ENCODE data around the gene GALR3.

GALR3 gene

GRCh38 chr22:37823134-37823985 is at the start of gene GALR3:
GALR3 (plus strand) TSS chr22:37823382; CDS start chr22:37823407, 25 bp downstream.
- no peak within 1 kb of the TSS for H3K9ac ChIP-seq
- no peak for TF ChIP-seq CTCF (conservative IDR thresholded peaks at IDR 0.05; ENCODE audit: low read depth, low read length)
- no peak within 1 kb of the TSS for H3K4me3 ChIP-seq (IDR thresholded peaks at IDR 0.05; ENCODE audit: insufficient read depth, low read depth, low read length)
- H3K4me2 ChIP-seq, result no peak within 1 kb of the TSS
- H3K27ac ChIP-seq, result no peak within 1 kb of the TSS
- no peak within 1 kb of the TSS for H2AFZ ChIP-seq (ENCODE audit: low read depth)
- H3K27me3 ChIP-seq (ENCODE audit: insufficient read depth, low read depth), result no peaks in the 10 kb centered on the region
- no peaks in the 10 kb centered on the region for H3K4me1 ChIP-seq (ENCODE audit: low read depth, poor library complexity, severe bottlenecking)
- no peaks in the 10 kb centered on the region for H3K36me3 ChIP-seq (ENCODE audit: insufficient read depth)
- no peaks in the 10 kb centered on the region for H4K20me1 ChIP-seq (ENCODE audit: insufficient read depth)
- no peaks in the 10 kb centered on the region for H3K79me2 ChIP-seq (ENCODE audit: insufficient read depth, low read depth)

- Histone ChIP-seq H2AFZ (ENCODE audit: low read depth) (no peak overlapping the region), H3K4me1 (ENCODE audit: low read depth, poor library complexity, severe bottlenecking) (peaks cover 6% of the 10 kb centered on the region), H3K27ac (no peak overlapping the region)
Observed at GRCh38 chr22:37774728-37775127, 48.5 kb upstream of the GALR3 start.

GRCh38 chr22:37775785-37776638 is 47.2 kb upstream of the GALR3 start:
- no peaks in the 10 kb centered on the region for H3K79me2 ChIP-seq (ENCODE audit: insufficient read depth, low read depth)
- no peak overlapping the region for H2AFZ ChIP-seq (ENCODE audit: low read depth)
- no peaks in the 10 kb centered on the region for H4K20me1 ChIP-seq (ENCODE audit: insufficient read depth)
- H3K27me3 ChIP-seq (ENCODE audit: insufficient read depth, low read depth), result no peaks in the 10 kb centered on the region
- H3K4me1 ChIP-seq (ENCODE audit: low read depth, poor library complexity, severe bottlenecking), result peaks cover 6% of the 10 kb centered on the region
- no peak for TF ChIP-seq CTCF (conservative IDR thresholded peaks at IDR 0.05; ENCODE audit: low read depth, low read length)
- no peak overlapping the region for H3K9ac ChIP-seq
- no peak overlapping the region for H3K27ac ChIP-seq
- no peak overlapping the region for H3K4me2 ChIP-seq
- no peak overlapping the region for H3K4me3 ChIP-seq (IDR thresholded peaks at IDR 0.05; ENCODE audit: insufficient read depth, low read depth, low read length)
- H3K36me3 ChIP-seq (ENCODE audit: insufficient read depth), result no peaks in the 10 kb centered on the region

More at GRCh38 chr22:37774728-37775127, 48.5 kb upstream of the GALR3 start:
- Histone ChIP-seq H3K4me3 (IDR thresholded peaks at IDR 0.05; ENCODE audit: insufficient read depth, low read depth, low read length) (no peak overlapping the region), H3K27me3 (ENCODE audit: insufficient read depth, low read depth) (no peaks in the 10 kb centered on the region), H3K9ac (no peak overlapping the region), H3K4me2 (no peak overlapping the region), H3K36me3 (ENCODE audit: insufficient read depth) (no peaks in the 10 kb centered on the region), H4K20me1 (ENCODE audit: insufficient read depth) (no peaks in the 10 kb centered on the region), H3K79me2 (ENCODE audit: insufficient read depth, low read depth) (no peaks in the 10 kb centered on the region)
- TF ChIP-seq CTCF (conservative IDR thresholded peaks at IDR 0.05; ENCODE audit: low read depth, low read length), result no peak

GRCh38 chr22:37776639-37777005 is 46.6 kb upstream of the GALR3 start:
- Histone ChIP-seq H3K27ac (no peak overlapping the region), H3K4me3 (IDR thresholded peaks at IDR 0.05; ENCODE audit: insufficient read depth, low read depth, low read length) (no peak overlapping the region), H3K36me3 (ENCODE audit: insufficient read depth) (no peaks in the 10 kb centered on the region), H3K27me3 (ENCODE audit: insufficient read depth, low read depth) (no peaks in the 10 kb centered on the region), H4K20me1 (ENCODE audit: insufficient read depth) (no peaks in the 10 kb centered on the region), H2AFZ (ENCODE audit: low read depth) (no peak overlapping the region), H3K9ac (no peak overlapping the region), H3K4me2 (no peak overlapping the region), H3K4me1 (ENCODE audit: low read depth, poor library complexity, severe bottlenecking) (peaks cover 6% of the 10 kb centered on the region), H3K79me2 (ENCODE audit: insufficient read depth, low read depth) (no peaks in the 10 kb centered on the region)
- no peak for TF ChIP-seq CTCF (conservative IDR thresholded peaks at IDR 0.05; ENCODE audit: low read depth, low read length)

All from KMS-11 (cell line).